H1 (cell line): ENCODE measurements around the gene GNB1L. TPM values are rescaled to one million over a fixed set of nuclear protein-coding genes. Genes with fewer than 3 reads are reported as not detected.

Source experiments
- ASH2L ChIP-seq: fragments of 200-600, 300-600 bp; sonication (generic); IDR thresholded peaks from one replicate; pipeline ENCODE4 v1.7.1; 2017; ENCODE audit warnings: low read length
- EP300 ChIP-seq, 2 experiments: IDR thresholded peaks; 1 replicate in 1 of 2; 2 replicates in 1 of 2; pipeline ENCODE4 v1.6.1; 2011 to 2012; ENCODE audit warnings: low read depth in 2 of 2, low read length in 2 of 2, mild to moderate bottlenecking in 2 of 2, borderline replicate concordance in 1 of 2, inconsistent platforms in 1 of 2, moderate library complexity in 1 of 2
- POLR2A ChIP-seq, 2 experiments: IDR thresholded peaks; 1 replicate in 1 of 2; 2 replicates in 1 of 2; pipeline ENCODE4 v1.6.1; 2011; ENCODE audit warnings: low read depth in 2 of 2, low read length in 2 of 2, mild to moderate bottlenecking in 2 of 2; ENCODE audit errors: control extremely low read depth in 1 of 2
- POLR2AphosphoS5 ChIP-seq: IDR thresholded peaks from 2 replicates; pipeline ENCODE4 v1.6.1; 2011; ENCODE audit warnings: low read depth, low read length
- RBBP5 ChIP-seq: IDR thresholded peaks from 2 replicates; pipeline ENCODE4 v1.7.1; 2012; ENCODE audit warnings: low read depth, mild to moderate bottlenecking, inconsistent platforms, low read length, moderate library complexity, borderline replicate concordance
- RFX5 ChIP-seq: IDR thresholded peaks from 2 replicates; pipeline ENCODE4 v1.6.1; 2011; ENCODE audit warnings: low read depth, low read length, improper control_type of control experiment, borderline replicate concordance
- SUZ12 ChIP-seq: fragments of 200-600 bp; sonication (generic); IDR thresholded peaks from 2 replicates; pipeline ENCODE4 v1.6.1; 2012; ENCODE audit warnings: mild to moderate bottlenecking, inconsistent platforms, low read length, moderate library complexity, mixed read lengths
- polyA plus RNA-seq, 7 experiments: library from polyadenylated mRNA; depleted of rRNA in 3 of 7; stranded (reverse) in 5 of 7; unstranded in 2 of 7; fragments of >200 nt in 5 of 7; fragments of 200-250 nt in 2 of 7; gene quantifications; 1 replicate in 5 of 7; 2 replicates in 1 of 7; 4 replicates in 1 of 7; pipeline versions ENCODE4 v1.2.1 to v1.2.3, GENCODE V29; 2011 to 2013; ENCODE audit warnings: missing spikeins in 2 of 7, mixed read lengths in 2 of 7
- total RNA-seq: library from RNA; stranded (reverse); fragmentation: NEBNext Ultra II Directional; extraction: Animal tissue kit (Norgen Biotek cat#: 25700); gene quantifications from 2 replicates; pipeline ENCODE4 v1.2.1, GENCODE V29; 2021

GNB1L gene
- total and polyA plus RNA-seq, 2 of the 8 experiments (the other 6 are each of a cell fraction or from before 2014, with no cell fraction given): 14.0 to 15.6 TPM

DNA sequence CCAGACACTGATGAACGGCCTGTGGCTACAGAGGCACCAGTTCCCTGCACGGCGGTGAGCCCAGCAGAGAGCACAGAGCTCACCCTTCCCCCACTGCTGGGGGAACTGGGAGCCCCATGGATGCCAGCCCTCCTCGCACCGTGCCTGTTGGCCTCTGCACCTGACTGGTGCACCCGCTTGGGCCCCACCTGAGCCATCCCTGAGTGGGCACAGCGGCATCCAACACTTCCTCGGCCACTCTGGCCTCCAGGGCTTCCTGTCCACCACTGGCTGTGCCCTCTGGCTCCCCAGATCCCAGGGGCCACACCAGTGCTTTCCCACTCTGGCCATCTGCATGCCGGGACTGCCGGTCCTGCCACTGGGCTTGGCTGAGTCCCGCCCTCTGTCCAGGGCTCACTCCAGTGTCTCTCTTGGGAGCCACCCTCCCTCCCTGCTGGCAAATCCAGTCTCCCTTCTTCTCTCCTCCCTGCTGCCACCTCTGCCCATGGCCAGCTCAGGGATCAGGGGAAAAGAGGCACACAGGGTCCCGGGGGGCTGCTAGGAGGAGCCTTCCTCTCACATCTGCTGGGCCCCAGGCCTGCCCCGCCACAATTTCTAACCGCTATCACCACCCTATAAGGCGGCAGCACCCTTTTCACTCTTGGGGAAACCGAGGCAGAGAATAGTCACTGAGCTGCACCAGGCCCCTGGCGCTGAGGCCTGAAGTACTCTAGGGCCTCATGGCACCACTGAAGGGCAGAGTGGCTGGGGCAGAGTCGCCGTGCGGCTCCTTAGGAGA, 33.0 kb downstream of the GNB1L start (continued):
- TF ChIP-seq EP300 (IDR thresholded peaks at IDR 0.05; ENCODE audit: borderline replicate concordance in 1 of 2, low read depth in 2 of 2, low read length in 2 of 2) (no peak), RBBP5 (no peak), POLR2A (IDR thresholded peaks at IDR 0.05; ENCODE audit: control extremely low read depth in 1 of 2, low read depth in 2 of 2, low read length in 2 of 2) (no peak), ASH2L (no peak), POLR2AphosphoS5 (no peak), SUZ12 (no peak), RFX5 (no peak)
- TF ChIP-seq, all 59 proteins: peak for 0
